Measurements from ENCODE around the gene PCYT2.

Gene PCYT2

DNA sequence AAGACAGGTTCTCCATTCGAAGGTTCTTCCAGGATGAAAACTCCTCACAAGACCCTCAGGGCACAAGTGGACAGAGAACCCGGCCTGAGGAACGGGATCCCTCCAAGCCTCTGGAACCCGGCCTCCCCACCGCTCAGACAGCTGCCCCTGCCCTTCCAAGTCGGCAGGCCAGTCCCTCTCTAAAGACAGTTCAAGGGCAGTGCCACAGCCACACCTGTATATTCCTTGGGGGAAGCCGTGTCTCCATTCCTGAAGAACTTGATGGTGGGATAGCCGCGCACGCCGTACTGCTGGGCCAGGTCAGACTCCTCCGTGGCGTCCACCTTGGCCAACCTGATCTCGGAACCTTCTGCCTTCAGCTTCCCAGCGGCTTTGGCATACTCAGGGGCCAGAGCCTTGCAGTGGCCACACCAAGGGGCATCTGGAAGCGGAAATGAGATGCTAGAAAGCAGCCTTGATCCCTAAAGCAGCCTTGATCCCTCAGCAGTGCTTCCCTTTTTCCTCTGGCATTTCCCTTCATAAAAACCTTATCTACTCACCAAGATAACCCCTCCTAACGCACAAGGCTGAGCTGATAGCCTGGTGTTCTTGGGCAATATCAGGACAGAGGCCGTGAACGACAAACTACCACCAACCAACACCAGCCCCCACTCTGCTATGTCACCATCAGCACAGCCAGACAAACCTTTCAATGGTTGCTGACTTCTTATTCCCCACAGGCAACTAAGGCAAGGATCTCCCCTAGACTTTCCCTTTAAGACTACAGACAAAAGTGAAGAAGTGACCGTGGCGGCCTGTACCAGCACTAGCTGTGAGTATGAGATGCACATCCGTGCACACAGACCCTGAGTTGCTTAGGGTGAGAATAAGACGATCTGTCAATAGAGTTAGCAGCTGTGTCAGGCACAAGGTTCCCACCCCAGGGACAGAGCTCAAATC is 52.0 kb downstream of the PCYT2 start:
- Histone ChIP-seq H3K4me3 (ENCODE audit: low read depth, low read length) (peak overlapping the region; percentile 82), H3K4me1 (ENCODE audit: control insufficient read depth, insufficient read depth, low read length) (peaks cover 7% of the 10 kb centered on the region), H3K27ac (ENCODE audit: extremely low read depth, low read depth, low read length) (peak overlapping the region; percentile 83), H3K36me3 (ENCODE audit: control insufficient read depth in 2 of 2, insufficient read depth in 1 of 2, low read length in 2 of 2) (peaks cover 45 to 73% of the 10 kb centered on the region in 2 experiments), H3K9me3 (ENCODE audit: control insufficient read depth, insufficient read depth, low read depth, low read length) (no peaks in the 10 kb centered on the region)
- POLR2A ChIA-PET: interaction anchor here (0.6 to 1.1 kb wide), 8 partner anchors 11 to 176 kb away, joined by 3 to 4 read pairs (median 3); partner anchors contain the start of genes ARHGDIA, ARL16, HGS and MCRIP1
- TF ChIP-seq GLIS1 (tag by site-specific recombination; IDR thresholded peaks at IDR 0.05) (no peak), ZNF48 (tag by site-specific recombination; IDR thresholded peaks at IDR 0.05) (no peak), WT1 (tag by site-specific recombination; IDR thresholded peaks at IDR 0.05) (no peak), ZBTB48 (tag by site-specific recombination; IDR thresholded peaks at IDR 0.05) (0 out of 2 replicates have a peak, but pooled peaks have one; percentile 48)
- CTCF ChIA-PET: interaction anchor here (0.6 to 1.1 kb wide), 5 partner anchors 11 to 146 kb away, joined by 3 to 4 read pairs (median 3); no protein-coding TSS in a partner anchor

- H3K27ac ChIP-seq (ENCODE audit: extremely low read depth, low read depth, low read length): no peak overlapping the region
- H3K9me3 ChIP-seq (ENCODE audit: control insufficient read depth, insufficient read depth, low read depth, low read length): no peaks in the 10 kb centered on the region
- TF ChIP-seq ZNF169 (tag by site-specific recombination; IDR thresholded peaks at IDR 0.05): no peak
- peak; percentile 95 for TF ChIP-seq ZNF585B (tag by site-specific recombination; IDR thresholded peaks at IDR 0.05)
- peaks cover 7% of the 10 kb centered on the region for H3K4me1 ChIP-seq (ENCODE audit: control insufficient read depth, insufficient read depth, low read length)
- H3K4me3 ChIP-seq (ENCODE audit: low read depth, low read length): no peak overlapping the region
- peaks cover 52 to 73% of the 10 kb centered on the region in 2 experiments for H3K36me3 ChIP-seq (ENCODE audit: control insufficient read depth in 2 of 2, insufficient read depth in 1 of 2, low read length in 2 of 2)
- ChIA-PET POLR2A (interaction anchor here (1.1 kb wide), 1 partner anchor 15 kb away, joined by 3 read pairs; no protein-coding TSS in a partner anchor), CTCF (interaction anchor here (1.1 kb wide), 1 partner anchor 146 kb away, joined by 3 read pairs; no protein-coding TSS in a partner anchor)
Observed at GRCh38 chr17:81858170-81858966, 52.8 kb downstream of the PCYT2 start.

GRCh38 chr17:81854974-81855774 is 56.0 kb downstream of the PCYT2 start:
- TF ChIP-seq ZNF600 (tag by site-specific recombination; IDR thresholded peaks at IDR 0.05) (peak; percentile 11; the same call in 1 of the 2 replicates), ZNF701 (tag by site-specific recombination; IDR thresholded peaks at IDR 0.05) (no peak)
- Histone ChIP-seq H3K27ac (ENCODE audit: extremely low read depth, low read depth, low read length) (no peak overlapping the region), H3K36me3 (ENCODE audit: control insufficient read depth in 2 of 2, insufficient read depth in 1 of 2, low read length in 2 of 2) (peaks cover 68 to 94% of the 10 kb centered on the region in 2 experiments), H3K4me3 (ENCODE audit: low read depth, low read length) (no peak overlapping the region), H3K4me1 (ENCODE audit: control insufficient read depth, insufficient read depth, low read length) (peaks cover 3% of the 10 kb centered on the region; the same call in 1 of the 2 replicates), H3K9me3 (ENCODE audit: control insufficient read depth, insufficient read depth, low read depth, low read length) (no peaks in the 10 kb centered on the region)
- ChIA-PET CTCF (interaction anchor here (0.6 to 1.2 kb wide), 6 partner anchors 15 to 149 kb away, joined by 3 to 5 read pairs (median 4); partner anchors contain the start of gene MCRIP1), POLR2A (interaction anchor here (0.6 to 2.0 kb wide), 10 partner anchors 11 to 240 kb away, joined by 3 to 9 read pairs (median 3); partner anchors contain the start of genes DCXR, MCRIP1 and PPP1R27)

GRCh38 chr17:81852237-81852636 is 59.0 kb downstream of the PCYT2 start:
- H3K4me1 ChIP-seq (ENCODE audit: control insufficient read depth, insufficient read depth, low read length): no peaks in the 10 kb centered on the region
- H3K27ac ChIP-seq (ENCODE audit: extremely low read depth, low read depth, low read length): no peak overlapping the region
- ChIA-PET CTCF (interaction anchor here (0.6 to 1.1 kb wide), 2 partner anchors 11 to 228 kb away, joined by 4 read pairs; no protein-coding TSS in a partner anchor), POLR2A (interaction anchor here (1.7 kb wide), 1 partner anchor 10 kb away, joined by 5 read pairs; no protein-coding TSS in a partner anchor)
- no peak overlapping the region for H3K4me3 ChIP-seq (ENCODE audit: low read depth, low read length)
- H3K9me3 ChIP-seq (ENCODE audit: control insufficient read depth, insufficient read depth, low read depth, low read length): no peaks in the 10 kb centered on the region
- TF ChIP-seq, protein P1, sequence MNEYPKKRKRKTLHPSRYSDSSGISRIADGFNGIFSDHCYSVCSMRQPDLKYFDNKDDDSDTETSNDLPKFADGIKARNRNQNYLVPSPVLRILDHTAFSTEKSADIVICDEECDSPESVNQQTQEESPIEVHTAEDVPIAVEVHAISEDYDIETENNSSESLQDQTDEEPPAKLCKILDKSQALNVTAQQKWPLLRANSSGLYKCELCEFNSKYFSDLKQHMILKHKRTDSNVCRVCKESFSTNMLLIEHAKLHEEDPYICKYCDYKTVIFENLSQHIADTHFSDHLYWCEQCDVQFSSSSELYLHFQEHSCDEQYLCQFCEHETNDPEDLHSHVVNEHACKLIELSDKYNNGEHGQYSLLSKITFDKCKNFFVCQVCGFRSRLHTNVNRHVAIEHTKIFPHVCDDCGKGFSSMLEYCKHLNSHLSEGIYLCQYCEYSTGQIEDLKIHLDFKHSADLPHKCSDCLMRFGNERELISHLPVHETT (tag by site-specific recombination; IDR thresholded peaks at IDR 0.05): no peak
- 0 out of 2 replicates have a peak, but pooled peaks have one; percentile 19 for TF ChIP-seq PRDM10 (tag by site-specific recombination; IDR thresholded peaks at IDR 0.05)
- peaks cover 79 to 86% of the 10 kb centered on the region in 2 experiments for H3K36me3 ChIP-seq (ENCODE audit: control insufficient read depth in 2 of 2, insufficient read depth in 1 of 2, low read length in 2 of 2)

Measured in HEK293 (cell line).